Activated naive CD4-positive, alpha-beta T cell treated with anti-CD3 and anti-CD28 coated beads, Interleukin-2, amount 10 ng/mL, durations not matched to agents 5 hours and 36 hours (primary cell): ENCODE measurements around the gene LRIG3. TPM values are rescaled to one million over a fixed set of nuclear protein-coding genes. Genes with fewer than 3 reads are reported as not detected.

Experiments used
- total RNA-seq, 2 experiments: library from RNA; stranded (reverse); gene quantifications; one replicate each; pipeline ENCODE4 v1.2.3, GENCODE V29; 2021

Gene LRIG3
- total RNA-seq: not detected

GRCh38 chr12:58920102-58920960 is at the start of gene LRIG3:
Gene LRIG3, minus strand, starts transcription at chr12:58920504. Its CDS starts 269 bp downstream, at chr12:58920235.

